Measurements from ENCODE around the gene TRAPPC10.

GRCh38 chr21:43983390-43983789 is 28.7 kb upstream of the TRAPPC10 start:
- no peak for TF ChIP-seq CTCF (IDR thresholded peaks at IDR 0.05)
- no peak for TF ChIP-seq EZH2 (IDR thresholded peaks at IDR 0.05; ENCODE audit: borderline replicate concordance, insufficient read depth, low read depth, low read length, poor library complexity, severe bottlenecking)
